Activated CD4-positive, alpha-beta T cell treated with anti-CD3 and anti-CD28 coated beads, Interleukin-2, amount 50 U/mL, for 48 hours (primary cell): Measurements from ENCODE around the gene EPS15.
"Not testable (repeated sequence)": the region's sequence is repeated elsewhere in the genome, so short reads cannot be mapped to it uniquely, and the experiment has no call there.

ENCODE experiments used
- DNase-seq, 2 experiments: peaks; one replicate each; pipeline ENCODE4 v3.0.0-alpha.2; 2020

EPS15 gene

DNA sequence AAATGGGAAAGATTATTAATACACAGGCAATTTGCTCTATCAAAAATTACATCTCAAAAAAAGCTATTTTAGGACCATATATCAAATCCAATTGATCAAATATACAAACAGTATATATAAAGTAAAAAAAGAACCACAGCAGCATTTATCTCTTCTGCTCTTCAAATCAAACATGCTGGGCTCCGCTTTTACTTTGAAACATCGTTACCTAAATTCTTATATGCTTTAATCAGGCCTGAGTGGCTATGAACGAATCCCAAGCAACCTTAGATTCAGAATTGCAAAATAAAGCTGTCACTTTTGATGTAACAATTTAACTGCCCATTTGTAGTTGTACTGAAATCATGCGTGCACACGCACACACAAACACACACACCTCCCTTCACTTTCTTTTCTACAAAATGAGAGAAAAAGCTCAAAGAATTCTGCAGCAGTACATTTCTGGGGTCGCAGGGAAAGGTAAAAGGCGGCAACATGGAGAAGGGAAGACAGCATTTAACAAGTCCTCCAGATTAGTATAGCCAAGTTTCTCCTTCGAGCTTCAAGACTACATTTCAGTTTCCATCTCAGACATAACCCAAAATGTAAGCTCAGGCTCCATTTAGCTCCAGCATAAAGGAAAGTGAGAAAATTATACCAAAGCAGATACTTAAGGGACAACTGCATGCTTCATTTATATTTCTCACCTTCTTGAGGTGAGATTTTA, 96.5 kb downstream of the EPS15 start:
- no peak for DNase-seq

- DNase-seq, result no peak
These were observed 97.1 kb downstream of the EPS15 start for GRCh38 chr1:51421964-51422363.

DNA sequence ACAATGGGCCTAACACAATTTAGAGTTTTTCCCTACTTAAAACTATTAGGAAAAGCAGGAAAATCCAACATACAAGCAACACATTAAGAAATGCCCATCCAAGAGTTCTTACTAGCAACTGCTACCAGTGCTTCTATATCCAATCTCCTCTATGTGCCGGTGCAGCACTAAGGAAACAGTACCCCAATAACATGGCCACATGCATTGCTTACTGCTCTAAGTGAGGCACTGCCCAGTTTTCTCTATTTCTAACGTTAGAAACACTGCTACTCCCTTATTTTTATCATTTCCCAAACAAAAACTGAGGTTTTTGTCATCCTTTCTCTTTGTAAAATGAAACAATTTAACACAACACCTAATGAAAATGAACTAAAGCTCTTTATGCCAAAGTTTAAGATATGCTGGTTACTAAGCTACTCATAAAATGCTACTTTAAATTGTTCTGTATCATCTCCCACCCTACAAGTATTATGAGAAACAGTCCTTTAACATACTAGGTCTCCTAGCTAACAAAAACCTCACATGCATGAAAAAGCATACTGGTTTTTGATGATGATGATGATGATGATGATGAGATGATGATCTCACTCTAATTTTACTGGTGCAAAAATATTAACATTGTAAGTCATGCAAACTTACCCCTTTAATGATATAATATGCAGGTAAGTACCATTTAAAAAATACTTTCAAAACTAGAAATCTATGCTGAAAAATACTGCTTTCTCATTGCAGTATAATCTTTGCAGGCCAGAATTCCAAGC, 98.0 kb downstream of the EPS15 start:
- no peak for DNase-seq

GRCh38 chr1:51418384-51418959, 100.6 kb downstream of the EPS15 start:
- DNase-seq, result no peak

DNA sequence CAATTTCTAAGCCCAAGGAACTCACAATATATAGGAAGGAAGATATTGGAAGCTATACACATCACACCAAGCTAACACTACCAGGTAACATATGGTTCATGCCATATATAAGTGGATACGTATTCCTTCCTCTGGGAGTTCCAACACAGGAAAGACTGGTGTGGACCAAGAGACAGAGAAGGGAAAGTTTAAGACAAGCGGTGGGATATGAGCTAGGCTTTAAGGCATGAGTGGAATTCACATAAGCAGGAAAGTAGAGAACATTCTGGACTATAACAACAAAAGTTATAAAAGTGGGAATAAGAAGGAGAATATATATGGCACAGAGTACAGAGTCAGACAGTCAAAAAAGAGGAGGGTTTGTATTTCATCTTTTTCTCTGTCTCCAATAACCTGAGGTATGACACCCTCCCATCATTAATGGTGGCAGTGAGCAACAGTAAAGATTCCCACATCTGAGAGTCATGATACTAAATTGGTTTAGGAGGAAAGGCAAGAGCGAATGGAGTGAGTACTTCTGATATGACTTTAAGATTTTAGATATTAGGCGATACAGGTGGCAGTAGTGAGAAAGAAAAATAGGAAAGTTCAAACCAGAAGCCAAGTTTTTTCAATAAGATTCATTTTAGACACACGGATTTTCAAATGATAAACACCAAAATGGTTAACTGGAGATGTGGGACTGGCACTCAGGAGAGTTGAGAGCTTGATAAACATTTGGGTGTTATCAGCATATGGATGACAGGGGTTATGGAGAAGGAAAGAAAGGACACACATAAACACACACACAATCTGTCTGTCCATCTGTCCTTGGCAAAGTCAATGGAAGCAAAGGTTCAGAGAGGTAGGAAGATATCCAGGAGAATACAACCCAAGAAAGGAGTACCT, 101.3 kb downstream of the EPS15 start:
- no peak for DNase-seq

- DNase-seq, result no peak
These were observed 102.2 kb downstream of the EPS15 start for GRCh38 chr1:51416910-51417309.

DNA sequence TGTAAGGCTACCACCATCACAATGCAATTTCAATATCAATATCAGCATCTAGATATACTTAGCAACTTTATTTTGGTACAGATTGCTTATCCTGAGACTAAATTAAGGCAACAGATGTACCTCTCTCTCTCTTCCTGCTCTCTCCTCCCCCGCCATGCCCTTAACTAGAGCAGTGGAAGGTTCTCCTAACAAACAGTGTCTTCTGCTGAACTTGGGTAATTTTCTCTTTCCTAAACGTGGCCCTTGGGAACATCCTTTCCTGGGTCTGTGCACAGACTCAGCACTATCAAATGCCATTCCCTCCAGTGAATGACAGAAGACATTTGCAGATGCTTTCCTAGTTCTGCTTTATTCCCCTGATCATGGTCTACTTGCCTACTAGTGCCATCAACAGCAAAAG, 103.1 kb downstream of the EPS15 start:
- DNase-seq, result no peak

DNA sequence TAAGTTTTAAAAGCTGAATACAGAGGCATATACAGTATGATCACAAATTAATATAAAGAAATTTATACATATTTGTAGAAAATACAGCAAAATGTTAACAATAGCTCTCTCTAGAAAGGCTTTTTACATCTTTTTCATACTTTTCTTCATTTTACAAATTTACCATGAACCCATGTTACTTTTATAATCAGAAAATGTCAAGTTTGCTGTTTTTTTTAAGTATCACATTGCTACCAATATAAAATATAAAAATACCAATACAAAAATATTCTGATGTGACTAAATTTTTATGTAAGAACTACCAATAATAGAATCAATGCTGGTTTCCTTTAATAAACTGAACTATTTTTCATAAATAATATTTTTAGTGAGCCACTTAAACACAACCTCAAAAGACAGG, 104.3 kb downstream of the EPS15 start:
- no peak for DNase-seq

DNA sequence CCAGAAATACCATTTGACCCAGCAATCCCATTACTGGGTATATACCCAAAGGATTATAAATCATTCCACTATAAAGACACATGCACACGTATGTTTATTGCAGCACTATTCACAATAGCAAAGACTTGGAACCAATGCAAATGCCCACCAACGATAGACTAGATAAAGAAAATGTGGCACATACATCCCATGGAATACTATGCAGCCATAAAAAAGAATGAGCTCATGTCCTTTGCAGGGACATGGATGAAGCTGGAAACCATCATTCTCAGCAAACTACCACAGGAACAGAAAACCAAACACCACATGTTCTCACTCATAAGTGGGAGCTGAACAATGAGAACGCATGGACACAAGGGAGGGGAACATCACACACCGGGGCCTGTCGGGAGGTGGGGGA, 107.2 kb downstream of the EPS15 start:
- not testable (repeated sequence) for DNase-seq

DNA sequence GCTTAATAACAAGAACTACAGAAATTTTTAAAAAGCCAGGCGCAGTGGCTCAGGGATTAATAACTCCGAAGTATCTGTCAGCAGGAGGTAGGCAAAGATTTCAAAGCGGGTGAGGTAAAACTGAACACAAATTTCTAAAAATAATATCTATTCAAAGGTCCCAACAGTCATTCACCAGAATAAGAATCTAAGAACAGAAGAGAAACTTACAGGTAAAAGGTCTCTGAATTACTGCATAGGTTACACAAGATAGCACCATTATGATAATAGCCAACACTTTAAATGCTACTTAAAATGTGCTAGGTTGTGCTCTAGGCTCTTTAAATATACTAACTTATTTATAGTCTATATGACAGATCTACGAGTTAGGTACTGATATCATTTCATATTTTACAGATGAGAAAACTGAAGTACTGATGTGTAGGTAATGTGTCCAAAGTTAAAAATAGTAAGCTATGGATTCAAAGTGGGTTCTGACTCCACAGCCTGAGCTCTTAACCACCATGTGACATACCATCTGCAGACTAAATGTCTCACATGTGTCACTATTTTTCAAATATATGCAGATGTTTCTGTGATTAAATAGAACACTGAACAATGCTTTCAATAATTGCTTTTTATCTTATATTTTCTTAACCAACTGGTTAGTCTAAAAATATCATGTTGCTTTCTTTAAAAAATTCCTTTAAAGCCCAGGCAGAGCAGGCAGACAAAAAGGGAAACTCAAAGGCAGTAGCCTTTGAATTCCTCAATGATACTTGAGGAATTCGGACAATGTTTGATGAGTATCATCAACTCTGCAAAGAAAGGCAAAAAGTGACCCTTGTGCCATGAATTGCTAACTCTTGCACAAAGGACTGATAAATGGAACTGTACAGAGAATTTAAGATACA, 108.3 kb downstream of the EPS15 start:
- no peak for DNase-seq

GRCh38 chr1:51409755-51410541, 109.1 kb downstream of the EPS15 start:
- DNase-seq, result not testable (repeated sequence)

GRCh38 chr1:51392241-51392640, 126.8 kb downstream of the EPS15 start:
- no peak for DNase-seq

DNA sequence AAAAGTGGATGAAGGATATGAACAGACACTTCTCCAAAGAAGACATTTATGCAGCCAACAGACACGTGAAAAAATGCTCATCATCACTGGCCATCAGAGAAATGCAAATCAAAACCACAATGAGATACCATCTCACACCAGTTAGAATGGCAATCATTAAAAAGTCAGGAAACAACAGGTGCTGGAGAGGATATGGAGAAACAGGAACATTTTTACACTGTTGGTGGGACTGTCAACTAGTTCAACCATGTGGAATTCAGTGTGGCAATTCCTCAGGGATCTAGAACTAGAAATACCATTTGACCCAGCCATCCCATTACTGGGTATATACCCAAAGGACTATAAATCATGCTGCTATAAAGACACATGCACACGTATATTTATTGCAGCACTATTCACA, 128.4 kb downstream of the EPS15 start:
- DNase-seq, result not testable (repeated sequence)

- DNase-seq, result not testable (repeated sequence)
These were observed 131.8 kb downstream of the EPS15 start for GRCh38 chr1:51387288-51387687.

DNA sequence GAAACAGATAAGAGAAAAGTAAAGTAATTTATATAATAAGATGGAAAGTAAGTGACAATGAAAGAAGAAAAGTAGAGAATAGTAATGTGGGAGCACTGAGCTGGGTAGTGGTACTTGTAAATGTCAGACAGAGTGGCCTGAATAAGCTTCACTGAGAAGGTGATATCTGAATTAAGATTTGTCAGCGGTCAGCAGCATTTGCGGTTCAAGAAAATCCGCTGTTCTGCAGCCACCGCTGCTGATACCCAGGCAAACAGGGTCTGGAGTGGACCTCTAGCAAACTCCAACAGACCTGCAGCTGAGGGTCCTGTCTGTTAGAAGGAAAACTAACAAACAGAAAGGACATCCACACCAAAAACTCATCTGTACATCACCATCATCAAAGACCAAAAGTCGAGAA, 132.8 kb downstream of the EPS15 start:
- not testable (repeated sequence) for DNase-seq

DNA sequence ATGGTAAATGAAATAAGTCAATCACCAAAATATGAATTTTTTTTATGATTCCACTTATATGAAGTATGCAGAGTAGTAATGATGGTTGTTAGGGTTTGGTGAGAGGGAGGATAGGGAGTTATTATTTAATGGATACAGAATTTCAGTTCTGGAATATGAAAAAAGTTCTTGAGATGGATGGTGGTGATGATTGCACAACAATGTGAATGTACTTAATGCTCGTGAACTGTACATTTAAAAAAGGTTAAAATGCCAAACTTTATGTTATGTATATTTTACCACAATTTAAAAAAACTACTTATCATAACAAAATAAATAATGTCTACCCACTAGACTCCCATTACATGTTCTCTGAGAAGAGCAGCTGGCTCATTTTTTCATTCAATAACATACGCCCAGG, 133.3 kb downstream of the EPS15 start:
- no peak for DNase-seq

DNA sequence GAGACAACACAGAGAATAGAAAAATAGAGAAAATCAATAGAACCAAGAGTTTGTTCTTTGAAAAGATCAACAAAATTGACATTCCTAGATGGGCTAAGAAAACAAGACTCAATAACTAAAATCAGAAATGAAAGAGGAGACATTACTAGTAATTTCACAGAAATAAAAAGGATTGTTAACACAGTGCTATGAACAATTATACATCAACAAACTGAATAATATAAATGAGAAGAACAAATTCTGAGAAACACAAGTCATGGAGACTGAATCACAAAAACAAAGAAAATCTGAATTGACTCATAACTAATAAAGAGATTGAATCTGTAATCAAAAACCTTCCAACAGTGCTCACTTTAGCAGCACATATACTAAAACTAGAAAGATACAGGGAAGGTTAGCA, 137.1 kb downstream of the EPS15 start:
- DNase-seq, result no peak

DNA sequence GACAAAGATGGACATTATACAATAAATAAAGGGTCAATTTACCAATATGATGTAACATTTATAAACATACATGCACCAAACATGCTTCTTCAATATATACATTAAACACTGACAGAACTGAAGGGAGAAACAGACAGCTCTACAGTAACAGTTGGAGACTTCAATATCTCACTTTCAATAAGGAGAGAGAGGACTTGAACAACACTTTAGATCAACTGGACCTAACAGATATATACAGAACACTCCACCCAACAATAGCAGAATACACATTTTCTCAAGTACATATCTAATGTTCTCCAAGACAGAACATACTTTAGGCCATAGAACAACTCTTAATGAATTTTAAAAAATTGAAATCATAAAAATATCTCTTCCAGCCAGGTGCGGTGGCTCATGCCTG, 138.1 kb downstream of the EPS15 start:
- DNase-seq, result no peak

- no peak for DNase-seq
These were observed 140.2 kb downstream of the EPS15 start for GRCh38 chr1:51378871-51379270.

DNA sequence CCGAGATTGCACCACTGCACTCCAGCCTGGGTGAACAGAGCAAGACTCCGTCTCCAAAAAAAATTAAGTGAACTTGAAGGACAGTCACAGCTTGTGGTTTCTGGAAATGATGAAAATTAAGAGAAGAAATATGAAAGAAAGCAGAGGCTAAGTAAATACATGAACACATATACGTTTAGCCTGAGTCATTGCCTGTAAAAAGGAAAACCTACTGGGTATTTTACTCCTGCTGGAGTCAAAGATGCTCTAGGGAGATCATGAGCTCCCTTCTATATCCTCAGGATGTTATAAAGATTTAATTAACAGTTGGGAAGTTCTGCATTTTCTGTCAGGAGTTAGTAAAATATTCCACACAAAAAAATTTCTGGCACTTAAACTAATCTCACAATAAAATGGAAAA, 145.2 kb downstream of the EPS15 start:
- DNase-seq, result no peak

- no peak for DNase-seq
These were observed 146.5 kb downstream of the EPS15 start for GRCh38 chr1:51372561-51372960.
